ENCODE measurements around the gene CISD1.

- TF ChIP-seq CTCF (IDR thresholded peaks at IDR 0.05) = no peak
- no peak for TF ChIP-seq POLR2A (IDR thresholded peaks at IDR 0.05)
Observed at GRCh38 chr10:58253184-58253583, 15.8 kb upstream of the CISD1 start.
